Stimulated activated CD8-positive, alpha-beta memory T cell treated with anti-CD3 and anti-CD28 coated beads, Interleukin-7, amount 100 ng/mL, for 48 hours (primary cell): ENCODE results near the gene MED13L.

Experiments
- DNase-seq, 2 donors: peaks; one replicate each; pipeline ENCODE4 v3.0.0-alpha.2; 2020; ENCODE audit warnings: low read depth in 1 of 2; ENCODE audit errors: extremely low read depth in 1 of 2

Gene MED13L

DNA sequence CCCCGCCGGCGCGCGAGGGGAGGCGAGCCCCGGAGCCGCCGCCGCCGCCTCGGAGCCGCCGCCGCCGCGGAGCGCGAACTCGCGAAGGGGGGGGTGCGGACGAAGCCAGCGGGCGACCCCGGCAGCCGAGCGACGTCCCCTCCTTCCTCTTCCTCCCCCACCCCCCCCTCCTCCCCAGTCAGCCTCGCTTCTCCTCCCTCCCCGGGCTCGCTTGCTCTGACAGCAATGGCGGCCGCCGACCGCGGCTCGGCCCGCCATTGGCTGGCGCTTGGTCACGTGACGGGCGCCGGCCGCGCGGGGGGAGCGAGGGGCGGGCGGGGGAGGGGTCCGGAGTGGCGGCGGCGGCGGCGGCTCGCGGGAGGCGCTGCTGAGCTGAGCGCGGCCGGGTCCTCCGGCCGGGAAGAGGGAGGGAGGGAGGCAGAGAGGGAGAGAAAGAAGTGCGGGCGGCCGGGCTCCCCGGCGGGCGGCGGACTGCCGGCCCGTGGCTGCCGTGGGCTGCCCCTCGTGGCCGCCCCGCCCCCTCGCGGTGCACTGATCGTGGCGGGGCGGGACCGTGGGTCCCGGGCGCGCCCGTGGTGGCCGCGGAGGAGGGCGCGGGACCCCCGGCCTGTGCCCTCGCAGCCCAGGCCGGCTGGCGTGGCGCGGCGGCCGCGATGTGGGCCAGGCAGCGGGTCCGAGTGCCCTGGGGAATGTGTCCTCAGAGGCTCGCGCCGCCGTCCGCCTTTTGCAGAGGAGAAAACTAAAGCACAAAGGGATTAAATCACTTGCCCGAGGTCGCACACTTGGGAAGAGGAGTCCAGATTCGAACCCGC, at the start of gene MED13L:
Gene MED13L, minus strand, starts transcription at position 227 of the 812 bp plus-strand sequence. CDS start 562 bp downstream, outside the sequence.
- peak; percentile 67 to 84 for DNase-seq

DNA sequence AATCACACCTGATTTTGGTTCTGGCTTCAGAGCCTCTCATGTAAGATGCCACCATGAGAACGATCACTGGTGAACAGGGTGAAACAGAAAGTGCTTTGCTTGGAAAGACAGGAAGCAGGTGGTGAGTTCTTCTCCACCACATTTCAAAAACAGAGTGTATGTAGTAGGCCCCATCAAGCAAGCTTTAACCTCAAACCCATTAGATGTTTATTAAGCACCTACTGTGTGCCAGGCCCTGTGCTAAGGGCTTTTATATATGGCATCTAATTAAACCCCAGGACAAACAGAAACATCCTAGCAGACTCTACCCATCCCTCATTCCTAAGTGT, 47.8 kb upstream of the MED13L start:
- DNase-seq, result no peak

DNA sequence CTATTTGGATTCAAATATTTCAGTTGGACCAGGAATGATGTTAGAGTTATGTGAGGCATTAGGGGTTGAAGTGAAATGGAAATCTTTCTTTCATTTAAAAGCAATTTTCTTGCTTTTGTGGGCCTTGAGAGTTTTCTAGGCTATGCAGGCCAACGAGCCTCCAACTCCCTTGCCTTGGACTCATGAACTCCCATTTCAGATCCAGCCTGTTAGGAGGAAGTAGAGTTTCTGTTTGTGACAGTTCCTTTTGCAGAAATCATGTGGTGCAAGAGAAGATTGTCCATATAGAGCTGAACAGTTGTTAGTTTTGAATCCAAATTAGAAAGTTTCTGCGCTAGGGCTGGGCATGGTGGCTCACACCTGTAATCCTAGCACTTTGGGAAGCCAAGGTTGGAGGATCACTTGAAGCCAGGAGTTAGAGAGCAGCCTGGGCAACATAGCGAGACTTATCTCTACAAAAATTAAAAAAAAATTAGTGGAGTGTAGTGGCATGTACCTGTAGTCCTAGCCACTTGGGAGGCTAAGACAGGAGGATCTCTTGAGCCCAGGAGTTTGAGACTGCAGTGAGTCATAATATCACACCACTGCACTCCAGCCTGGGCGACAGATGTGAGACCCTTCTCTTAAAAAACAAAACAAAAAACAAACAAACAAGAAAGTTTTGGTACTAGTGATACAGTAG, 47.3 kb upstream of the MED13L start:
- no peak for DNase-seq

DNA sequence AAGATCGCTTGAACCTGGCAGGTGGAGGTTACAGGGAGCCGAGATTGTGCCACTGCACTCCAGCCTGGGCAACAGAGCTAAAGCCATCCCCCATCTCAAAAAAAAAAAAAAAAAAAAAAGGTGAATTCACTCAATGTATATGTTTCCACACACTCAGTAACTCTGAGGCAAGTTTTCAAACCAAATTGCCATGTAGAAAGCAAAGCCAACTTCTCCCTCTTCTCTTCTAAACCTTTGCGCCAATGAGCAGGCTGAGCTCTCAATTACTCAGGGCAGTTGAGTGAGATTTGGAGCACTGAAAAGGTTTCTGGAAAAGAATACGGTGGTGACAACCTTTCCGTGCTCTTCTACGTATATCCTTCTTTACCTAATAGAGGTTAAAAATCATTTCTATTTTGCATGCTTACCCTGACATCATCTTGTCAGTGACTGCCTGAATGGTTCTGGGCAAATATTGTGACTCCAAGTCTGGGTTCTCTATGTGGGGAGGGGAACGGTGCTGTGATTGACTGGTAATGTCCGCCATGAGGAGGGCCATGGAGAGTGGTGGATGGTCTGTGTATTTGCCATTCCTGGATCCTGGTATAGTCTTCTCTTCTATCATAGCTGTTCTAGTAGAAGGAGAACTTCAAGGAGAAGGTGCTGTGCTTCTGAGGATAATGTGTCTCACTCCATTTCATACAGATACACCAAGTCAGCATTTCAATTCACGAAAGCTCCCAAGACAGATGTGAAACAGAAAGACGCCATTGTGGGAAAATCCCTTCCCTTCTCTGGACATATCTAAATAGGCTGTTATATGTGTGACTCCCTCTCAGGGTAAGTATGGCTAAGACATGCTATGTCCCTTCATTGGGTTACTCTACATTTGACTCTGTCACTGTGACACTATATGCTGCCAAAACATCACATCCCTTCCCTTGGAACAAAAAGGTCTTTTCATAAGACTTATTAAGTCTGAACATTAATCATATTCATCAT, 46.2 kb upstream of the MED13L start:
- no peak for DNase-seq

DNA sequence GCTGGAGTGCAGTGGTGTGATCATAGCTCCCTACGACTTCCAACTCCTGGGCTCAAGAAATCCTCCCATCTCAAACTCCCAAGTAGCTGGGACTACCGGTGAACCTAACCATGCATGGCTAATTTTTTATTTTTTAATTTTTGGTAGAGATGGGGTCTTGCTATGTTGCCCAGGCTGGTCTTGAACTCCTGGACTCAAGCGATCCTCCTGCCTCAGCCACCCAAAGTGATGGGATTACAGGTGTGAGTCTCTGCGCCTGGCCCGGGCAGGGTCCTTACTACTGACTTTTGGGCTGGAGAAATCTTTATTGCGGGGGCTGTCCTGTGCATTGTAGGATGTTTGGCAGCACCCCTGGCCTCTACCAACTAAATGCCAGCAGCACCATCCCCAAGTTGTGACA, 44.4 kb upstream of the MED13L start:
- DNase-seq, result no peak

DNA sequence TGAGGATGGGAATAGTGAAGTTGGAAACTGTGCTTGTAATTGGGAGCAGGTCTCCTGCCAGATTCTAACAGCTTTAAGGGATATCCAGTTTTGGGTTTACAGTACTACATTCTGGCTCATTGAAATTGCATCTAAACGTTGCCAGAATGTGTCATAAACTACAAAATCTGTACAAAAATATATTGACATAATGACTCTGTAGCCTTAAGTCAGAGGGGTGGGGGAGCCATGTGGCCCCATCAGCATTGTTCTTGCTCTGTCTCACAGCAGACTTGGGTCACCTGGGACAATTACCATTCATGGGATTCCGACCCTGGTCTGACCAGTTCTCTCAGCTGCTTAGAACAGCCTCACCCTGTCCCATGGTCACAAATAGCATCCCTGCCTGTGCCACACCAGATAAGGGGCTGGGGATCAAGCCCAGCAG, 43.3 kb upstream of the MED13L start:
- DNase-seq, result no peak

DNA sequence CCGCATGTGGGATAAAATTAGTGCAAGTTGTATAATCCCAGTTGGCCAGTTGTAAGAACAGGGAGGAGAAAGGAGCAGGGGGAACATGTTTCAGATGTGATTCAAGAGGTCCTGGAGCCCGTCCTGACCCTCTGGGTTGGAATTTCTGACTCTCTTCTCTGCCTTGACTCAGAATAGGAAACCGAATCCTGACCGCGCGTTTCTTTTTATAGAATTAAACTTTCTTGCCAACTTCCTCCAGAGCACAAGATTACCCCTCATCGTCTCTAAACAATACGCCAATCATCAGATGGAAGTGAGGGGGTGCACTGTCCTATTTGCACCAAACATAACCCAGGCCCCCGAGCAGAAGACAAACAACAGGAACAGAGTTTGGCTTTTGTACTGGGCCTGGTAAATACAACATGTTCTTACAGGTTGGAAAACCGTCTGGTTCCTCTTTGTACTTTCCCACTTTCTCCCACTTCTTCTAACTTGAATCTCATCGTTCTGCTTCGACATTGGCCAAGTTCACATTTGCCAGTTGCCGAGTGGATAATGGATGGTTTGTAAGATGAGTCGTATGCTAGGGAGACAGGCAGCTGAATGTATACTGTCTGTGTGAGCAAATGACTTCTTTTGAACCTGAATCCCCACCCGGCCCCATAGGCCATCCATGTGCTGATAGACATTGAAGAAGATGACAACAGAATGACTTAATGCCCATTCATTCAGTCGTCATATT, 42.6 kb upstream of the MED13L start:
- DNase-seq, result no peak

DNA sequence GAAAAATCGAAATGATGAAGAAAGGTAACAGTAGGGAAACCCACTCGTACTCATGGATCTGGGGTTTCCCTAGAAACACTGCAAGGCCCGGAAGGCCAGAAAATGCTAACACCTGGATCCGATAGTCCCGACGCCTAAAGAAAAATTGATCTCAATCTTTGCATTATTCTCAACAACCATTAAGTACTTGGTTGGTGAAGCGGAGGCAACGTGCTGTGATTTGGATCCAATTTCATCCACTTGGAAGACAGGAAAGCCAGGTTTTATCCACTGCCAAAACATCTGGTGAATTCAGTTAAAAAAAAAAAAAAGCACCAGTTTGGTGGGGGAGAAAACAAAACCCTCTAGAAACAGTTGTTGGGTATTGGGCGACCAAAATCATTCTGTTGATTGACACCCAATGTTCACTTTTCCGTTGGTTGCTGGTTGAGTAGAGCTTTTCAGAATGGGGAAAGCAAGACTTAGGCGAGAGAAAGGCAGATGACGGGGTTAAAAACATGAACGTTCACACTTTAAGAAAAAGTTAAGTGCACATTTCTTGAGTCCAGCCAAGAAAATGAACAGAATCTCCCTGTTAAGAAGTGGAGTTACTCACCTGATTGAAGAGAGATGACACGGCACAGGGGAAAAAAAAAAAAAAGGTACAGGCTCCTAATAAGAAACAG, 41.9 kb upstream of the MED13L start:
- no peak for DNase-seq

DNA sequence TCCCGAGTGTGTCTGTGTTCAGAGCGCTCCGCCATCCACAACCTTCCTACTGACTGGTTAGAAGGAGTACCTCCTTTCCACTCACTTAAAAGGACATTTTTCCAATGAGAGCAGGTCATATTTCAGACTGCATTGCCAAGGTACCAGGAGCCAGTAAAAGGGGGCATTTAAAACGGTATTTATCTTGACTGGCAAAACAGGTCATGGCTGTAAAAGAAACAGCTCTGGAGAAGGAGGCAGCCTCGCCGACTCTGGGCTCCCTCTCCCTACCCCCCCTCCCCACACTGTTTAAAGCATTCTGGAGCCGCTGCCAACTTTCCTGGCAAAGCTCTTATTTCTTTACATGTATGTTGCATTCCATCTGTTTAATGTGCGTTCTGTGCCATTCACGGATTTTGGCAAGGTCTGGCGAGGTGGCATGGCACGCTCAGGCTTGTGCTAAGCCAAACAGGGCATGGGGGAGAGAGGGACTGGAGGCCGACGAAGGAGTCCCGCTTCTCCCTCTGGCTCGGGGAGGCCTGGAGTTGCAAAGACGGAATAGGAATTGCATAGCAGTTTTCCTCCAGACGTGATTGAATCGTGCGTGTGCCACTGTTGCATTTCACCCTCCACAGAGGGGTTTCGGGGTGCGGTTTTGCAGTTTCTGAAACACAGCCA, 41.2 kb upstream of the MED13L start:
- DNase-seq, result no peak

DNA sequence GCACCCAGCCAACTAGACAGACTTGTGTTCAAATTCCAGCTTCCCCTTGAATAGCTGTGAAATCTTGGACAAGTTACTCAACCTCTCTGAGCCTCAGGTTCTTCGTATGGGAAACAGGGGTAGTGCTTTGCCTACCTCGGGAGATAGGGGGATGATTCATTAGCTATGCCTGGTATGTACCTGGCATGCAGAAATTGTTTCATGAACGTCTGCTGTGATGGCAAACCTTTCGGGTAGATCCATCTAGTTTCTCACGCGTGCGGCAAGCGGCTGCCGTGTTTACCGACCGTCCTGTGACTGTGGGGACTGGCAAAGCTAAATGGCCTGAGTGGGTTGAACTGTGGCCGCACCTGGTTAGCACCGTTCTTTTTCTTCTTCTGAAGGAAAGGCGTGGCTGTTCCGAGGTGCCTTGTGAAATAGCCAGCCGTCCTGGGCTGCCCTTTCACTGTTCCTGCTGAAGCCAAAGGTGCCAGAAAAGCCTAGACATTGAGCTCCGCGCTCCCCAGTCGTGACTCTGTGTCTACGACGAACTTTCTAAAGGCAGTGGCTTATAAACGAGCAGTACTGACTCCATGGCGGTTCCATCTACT, 40.6 kb upstream of the MED13L start:
- no peak for DNase-seq

DNA sequence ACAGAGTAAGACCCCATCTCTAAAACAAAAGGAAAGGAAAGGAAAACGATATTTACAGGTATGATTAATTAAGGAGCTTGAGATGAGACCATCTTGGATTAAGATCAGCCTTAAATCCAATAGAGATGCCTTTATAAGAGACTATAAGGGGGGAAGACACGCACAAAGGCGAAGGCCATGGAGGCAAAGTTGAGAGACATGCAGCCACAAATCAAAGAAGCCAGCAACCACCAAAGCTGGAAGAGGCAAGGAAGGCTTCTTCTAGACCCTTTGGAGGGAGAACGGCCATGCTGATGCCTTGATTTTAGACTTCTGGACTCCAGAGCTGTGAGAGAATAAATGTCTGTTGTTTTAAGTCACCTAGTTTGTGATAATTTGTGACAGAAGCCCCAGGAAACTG, 39.6 kb upstream of the MED13L start:
- DNase-seq, result no peak

DNA sequence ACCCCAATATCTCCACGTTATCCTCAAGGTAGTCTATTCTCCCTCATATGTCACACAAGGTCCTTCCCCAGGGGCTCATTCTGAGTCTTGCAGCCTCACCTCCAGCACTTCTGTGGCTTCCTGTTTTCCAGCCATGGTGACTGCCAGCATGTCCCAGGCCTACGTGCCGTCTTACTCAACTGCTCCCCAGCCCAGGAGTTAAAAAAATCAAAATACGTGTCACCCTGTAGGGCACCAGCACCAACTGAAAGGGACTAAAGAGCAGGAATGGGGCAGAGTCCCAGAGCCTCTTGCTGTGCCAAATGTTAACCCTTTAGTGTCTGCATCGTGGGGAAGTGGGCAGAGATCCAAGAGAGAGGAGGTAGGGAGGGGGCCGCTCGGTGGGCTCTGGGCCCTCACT, 37.0 kb upstream of the MED13L start:
- no peak for DNase-seq

DNA sequence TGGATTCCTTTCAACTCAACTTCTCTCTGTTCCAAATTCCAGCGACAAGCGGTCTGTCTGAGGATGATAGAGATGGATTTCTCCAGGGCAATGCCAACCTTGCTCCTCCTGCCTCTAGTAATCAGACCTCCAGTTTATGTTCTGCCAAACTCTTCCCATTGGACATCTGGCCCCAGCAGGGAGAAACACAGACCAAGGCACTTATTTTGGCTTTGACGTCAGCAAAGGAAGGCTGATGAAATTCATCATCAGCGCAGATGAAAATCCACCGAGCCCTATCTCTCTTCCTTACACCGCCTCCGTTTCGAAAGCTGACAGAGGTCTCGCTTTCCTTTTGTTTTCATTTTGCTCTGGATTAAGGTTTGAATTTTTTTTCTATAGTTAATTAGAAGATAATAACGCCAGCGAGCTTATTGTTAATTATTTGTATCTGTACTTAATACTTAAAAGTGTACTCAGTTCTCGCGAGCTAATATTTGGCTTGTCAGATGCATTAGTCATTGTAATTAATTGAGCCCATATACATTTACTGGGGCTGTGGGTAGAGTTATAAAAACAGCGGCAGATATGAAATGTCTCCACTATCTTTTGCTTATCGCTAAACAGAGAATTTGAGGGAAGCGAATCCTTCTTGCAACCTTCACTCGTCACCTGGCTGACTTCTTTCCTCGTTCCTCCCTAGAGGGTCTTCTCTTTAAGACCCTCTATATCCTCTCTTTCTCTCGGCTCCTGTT, 35.9 kb upstream of the MED13L start:
- DNase-seq, result no peak

DNA sequence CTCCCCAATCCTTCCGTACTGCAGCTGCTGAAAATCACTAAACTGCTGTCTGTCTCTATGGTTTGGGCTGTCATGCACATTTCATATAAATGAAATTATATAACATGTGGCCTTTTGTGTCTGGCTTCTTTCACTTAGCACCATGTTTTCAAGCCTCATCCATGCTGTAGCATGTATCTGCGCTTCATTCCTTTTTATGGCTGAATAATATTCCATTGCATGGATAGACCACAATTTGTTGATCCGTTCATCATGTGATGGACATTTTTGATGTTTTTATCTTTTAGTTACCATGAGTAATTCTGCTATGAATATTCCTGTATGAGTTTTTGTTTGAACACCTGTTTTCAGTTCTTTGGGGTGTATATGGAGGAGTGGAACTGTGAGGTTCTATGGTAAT, 32.6 kb upstream of the MED13L start:
- no peak for DNase-seq

DNA sequence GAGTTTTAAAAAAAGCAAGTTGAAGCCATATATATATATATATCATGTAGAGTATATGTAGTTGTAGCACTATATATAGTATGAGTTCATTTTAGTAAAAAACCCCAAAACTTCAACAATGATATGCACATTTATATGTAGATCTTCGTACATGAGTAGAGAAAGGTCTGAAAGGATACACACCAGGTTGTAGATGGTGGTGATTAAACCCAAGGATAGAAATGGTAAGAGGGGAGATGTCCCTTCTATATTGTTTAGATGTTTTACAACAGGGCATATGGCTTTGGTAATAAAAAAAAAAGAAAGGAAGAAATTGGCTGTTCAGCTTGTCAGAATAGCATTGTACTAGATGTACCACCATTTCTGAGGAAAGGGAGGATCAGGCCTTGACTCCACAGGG, 31.9 kb upstream of the MED13L start:
- no peak for DNase-seq

DNA sequence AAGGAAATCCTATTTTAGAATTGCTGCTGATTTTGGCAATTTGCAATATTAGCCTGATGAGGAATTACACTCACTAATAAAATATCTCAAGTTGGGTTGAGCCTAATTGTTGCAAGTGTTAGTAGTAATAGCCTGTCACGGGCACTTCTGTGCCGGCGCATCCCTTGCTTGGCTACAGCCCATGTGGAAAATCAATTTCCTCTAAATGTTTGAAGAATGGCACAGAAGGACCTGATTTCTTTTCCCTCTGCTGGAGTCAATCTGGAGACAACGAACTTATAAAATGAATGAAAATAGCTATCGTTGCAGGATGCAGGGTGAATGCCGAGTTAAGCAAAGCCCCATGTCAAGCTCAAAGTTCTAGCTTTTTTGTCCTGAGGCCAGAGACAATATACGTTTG, 31.2 kb upstream of the MED13L start:
- DNase-seq, result no peak

DNA sequence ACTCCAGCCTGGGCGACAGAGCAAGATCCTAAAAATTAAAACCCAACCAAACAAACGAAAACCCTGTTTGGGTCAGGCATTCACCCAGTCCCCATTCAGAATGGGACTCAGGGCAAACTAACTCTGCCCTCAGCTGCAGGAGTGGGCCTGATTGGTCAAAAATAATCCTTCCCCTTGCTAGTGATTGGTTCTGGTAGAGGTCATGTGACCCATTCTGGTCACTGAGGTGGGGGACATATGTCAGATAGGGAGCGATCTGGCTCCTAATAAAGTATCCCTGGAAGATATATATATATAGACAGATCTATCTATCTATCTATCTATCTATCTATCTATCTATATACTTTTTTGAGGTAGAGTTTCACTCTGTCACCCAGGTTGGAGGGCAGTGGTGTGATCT, 29.5 kb upstream of the MED13L start:
- no peak for DNase-seq

DNA sequence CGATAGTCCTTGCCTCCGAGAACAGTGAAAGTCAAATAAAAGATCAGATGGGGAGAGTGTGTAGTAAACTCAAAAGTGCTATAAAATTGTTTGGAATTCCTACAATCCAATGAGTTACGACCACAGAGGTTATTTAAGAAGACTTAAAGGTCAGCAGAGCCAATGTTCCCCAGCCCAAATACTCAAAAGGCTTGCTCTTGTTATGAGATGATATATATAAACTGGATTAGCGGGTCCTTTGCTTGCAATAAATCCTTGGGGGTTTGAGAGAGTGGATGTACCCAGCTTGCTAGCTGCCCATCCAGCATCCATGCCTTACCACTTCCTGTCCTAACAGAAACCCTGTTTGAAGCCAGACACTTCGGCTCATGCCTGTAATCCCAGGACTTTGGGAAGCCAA, 29.0 kb upstream of the MED13L start:
- no peak for DNase-seq

DNA sequence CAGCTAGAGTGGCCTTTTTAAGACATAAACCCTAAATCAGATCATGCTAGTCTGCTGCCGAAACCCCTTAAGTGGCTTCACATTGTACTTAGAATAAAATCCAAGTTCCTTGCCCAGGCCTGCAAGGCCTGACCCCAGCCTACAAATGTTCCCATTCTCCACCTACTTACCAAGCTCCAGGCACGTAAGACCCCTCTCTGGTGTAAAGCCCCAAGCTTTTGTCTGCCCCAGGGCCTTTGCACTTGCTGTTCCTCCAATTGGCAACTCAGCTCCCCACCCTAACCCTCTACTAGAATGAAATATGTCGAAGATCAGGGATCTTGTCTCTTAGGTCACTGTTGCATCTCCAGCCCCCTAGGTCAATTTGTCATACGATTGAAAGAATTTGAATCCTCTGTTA, 27.1 kb upstream of the MED13L start:
- no peak for DNase-seq
